CD4-positive, alpha-beta T cell treated with Interleukin-6 at 100 ng/mL for 8 hours (primary cell): Measurements from ENCODE around the gene RSF1.

Source experiments
- DNase-seq: peaks from one replicate; pipeline ENCODE4 v3.0.0-alpha.2; 2020; ENCODE audit warnings: mixed read lengths, low spot score

Gene RSF1

GRCh38 chr11:77750394-77751156, 69.9 kb downstream of the RSF1 start:
- DNase-seq = no peak

- DNase-seq = no peak
Observed at GRCh38 chr11:77749232-77749631, 71.3 kb downstream of the RSF1 start.

- DNase-seq = no peak
Observed at GRCh38 chr11:77748266-77748665, 72.3 kb downstream of the RSF1 start.

GRCh38 chr11:77747381-77747969, 73.0 kb downstream of the RSF1 start:
- no peak for DNase-seq

DNA sequence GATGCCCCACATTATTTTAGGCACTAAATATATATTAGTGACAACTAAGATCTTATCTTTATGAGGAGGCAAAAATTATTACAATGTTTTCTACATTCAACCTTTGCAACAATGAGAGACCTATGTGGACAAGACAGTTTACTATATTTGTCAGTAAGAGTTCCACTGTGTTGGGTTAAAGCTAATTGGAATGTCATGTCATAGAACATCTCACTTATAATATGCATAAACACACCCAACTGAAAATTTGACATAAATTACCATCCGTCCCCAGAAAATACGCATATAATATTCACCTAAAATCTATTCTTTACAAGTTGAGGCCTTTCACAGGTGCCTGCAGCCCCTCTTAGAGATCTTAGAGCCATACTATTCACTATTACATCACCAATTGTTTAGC, 84.0 kb downstream of the RSF1 start:
- no peak for DNase-seq

DNA sequence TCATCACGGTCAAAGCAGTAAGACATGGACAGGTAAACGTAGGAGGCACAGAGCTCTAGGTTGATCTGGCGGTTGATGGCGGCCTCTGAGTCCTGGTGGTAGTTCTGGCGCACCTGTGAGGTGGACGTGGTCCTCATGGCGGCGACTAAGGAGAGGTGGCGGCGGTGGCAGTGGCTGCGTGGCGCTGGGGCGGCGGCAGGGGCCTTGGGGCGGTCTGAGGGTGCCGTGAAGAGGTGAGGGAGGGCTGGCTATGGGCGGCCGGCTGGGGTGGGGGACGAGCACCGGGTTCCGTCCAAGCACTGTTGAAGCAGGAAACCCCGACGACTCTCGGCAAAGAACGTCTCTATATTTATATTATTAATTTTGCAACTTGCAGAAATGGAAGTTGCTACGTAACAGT, 85.6 kb downstream of the RSF1 start:
- no peak for DNase-seq

DNA sequence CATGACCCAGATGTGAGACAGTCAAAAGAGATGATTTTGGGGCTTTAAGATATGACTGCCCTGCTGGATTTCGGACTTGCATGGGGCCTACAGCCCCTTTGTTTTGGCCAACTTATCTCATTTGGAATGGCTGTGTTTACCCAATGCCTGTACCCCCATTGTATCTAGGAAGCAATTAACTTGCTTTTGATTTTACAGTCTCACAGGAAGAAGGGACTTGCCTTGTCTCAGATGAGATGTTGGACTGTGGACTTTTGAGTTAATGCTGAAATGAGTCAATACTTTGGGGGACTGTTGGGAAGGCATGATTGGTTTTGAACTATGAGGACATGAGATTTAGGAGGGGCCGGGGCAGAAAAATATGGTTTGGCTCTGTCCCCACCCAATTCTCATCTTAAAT, 88.4 kb downstream of the RSF1 start:
- DNase-seq = no peak

- no peak for DNase-seq
Observed at GRCh38 chr11:77730789-77731188, 89.7 kb downstream of the RSF1 start.

DNA sequence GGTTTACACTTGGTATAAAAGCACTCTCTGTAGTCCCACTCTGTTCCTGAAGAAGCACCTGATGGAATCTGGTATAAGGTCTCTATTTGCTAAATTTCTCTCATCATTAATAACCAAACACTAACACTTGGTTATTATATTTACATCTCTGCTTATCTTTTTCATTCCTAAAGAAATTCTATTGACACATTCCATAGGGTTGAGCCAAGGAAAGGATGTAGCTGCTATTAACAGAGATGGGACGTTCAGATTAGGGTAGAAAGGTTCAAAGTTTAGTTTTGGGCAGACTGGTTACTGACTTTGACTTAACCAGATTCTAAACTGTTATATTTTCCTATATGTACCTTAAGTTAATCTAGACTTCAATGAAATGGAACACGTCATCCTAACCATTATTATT, 91.5 kb downstream of the RSF1 start:
- DNase-seq = no peak

- no peak for DNase-seq
Observed at GRCh38 chr11:77728203-77728786, 92.2 kb downstream of the RSF1 start.

GRCh38 chr11:77726524-77726923, 94.0 kb downstream of the RSF1 start:
- DNase-seq = no peak

DNA sequence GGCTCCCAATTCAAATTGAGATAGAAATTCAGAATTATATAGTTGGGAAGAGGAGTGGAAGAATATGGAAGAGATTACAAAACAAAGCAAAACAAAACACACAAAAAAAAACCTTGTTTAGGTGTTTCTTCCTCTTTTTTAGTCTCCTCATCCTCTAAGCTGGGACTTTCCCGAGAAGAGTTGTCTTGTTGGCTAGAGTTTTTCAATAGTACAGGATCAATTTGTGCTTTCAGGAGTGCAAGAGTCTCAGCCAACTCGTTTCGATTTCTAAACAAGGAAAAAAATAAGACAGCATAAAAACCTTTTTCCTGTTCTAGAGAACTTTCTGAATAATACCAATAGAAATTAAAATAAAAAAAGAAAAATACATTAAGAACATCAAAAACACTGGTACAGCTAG, 95.1 kb downstream of the RSF1 start:
- DNase-seq = no peak

GRCh38 chr11:77724636-77725035, 95.9 kb downstream of the RSF1 start:
- DNase-seq = no peak

GRCh38 chr11:77723024-77723423, 97.5 kb downstream of the RSF1 start:
- no peak for DNase-seq

- DNase-seq = no peak
Observed at GRCh38 chr11:77710358-77710757, 110.2 kb downstream of the RSF1 start.

DNA sequence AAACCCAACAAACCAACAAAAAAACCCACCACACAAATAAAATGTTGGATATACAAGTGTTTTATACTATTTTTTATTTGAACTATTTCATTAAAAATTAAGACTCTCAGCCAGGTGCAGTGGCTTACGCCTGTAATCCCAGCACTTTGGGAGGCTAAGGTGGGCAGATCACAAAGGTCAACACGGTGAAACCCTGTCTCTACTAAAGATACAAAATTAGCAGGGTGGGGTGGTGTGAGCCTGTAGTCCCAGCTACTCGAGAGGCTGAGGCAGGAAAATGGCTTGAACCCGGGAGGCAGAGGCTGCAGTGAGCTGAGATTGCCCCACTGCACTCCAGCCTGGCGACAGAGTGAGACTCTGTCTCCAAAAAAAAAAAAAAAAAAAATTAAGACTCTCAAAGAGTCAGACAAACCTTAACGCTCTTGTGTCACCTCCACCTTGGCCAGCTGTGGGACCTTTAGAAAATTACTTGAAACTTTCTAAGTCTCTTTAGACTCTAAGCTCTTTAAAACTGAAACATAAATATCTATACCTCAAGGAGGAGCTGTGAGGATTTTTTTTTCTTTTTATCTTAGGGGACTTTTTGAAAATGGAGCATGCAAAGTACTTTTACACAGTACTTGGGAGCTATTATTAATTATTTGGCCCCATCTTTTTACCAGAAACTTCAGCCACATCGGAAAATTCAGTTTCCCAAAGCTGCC, 114.5 kb downstream of the RSF1 start:
- no peak for DNase-seq

- no peak for DNase-seq
Observed at GRCh38 chr11:77705195-77705875, 115.2 kb downstream of the RSF1 start.

DNA sequence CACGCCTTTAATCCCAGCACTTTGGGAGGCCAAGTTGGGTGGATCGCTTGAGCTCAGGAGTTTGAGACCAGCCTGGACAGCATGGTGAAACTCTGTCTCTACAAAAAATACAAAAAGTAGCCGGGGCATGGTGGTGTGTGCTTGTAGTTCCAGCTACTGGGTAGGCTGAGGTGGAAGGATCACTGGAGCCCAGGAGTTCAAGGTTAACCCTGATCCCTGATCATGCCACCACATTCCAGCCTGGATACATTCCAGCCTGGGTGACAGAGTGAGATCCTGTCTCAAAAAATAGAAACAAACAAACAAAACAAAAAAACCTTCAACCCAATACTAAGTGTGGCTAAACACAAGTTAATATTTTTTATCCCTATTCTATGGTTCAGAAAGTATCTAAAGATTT, 116.5 kb downstream of the RSF1 start:
- DNase-seq = no peak

GRCh38 chr11:77699425-77699824, 121.1 kb downstream of the RSF1 start:
- DNase-seq = no peak

GRCh38 chr11:77698896-77699295, 121.6 kb downstream of the RSF1 start:
- no peak for DNase-seq

DNA sequence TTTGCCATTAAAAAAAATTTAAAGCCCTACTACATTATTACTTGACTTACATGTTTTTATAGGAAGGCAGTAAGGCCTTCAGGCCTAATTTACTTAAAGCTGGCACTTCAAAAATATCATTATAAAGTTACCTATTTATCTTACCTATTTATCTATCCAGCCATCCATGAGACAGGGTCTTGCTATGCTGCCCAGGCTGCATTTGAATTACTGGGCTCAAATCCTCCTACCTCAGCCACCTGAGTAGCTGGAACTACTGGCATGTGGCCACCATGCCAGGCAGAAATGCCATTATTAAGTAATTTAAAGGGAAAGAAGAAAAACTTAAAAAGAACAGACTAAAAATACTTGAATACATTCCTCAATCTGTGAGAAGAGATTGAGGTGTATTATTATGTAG, 122.7 kb downstream of the RSF1 start:
- no peak for DNase-seq

DNA sequence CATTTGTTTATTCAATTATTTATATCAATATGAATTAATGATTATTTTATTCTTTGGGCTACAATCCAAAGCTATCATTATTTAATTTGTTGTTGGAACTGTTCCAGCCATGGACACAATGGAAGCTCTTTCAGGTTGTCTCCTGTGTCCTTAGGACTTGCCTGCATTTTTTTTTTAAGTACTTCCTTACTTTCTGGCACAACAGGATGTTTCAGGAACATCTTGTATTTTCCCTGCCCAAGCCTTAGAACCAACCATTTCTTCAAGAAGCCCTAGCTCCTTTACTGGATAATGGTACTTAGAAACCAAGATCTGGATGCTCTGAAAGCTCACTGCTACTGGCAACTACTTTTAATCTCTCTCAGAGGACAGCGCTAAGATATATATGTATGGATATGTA, 125.1 kb downstream of the RSF1 start:
- no peak for DNase-seq
